ENCODE data around the gene PCNX2. TPM values are rescaled to one million over a fixed set of nuclear protein-coding genes. Genes with fewer than 3 reads are reported as not detected.
A peak's percentile ranks its signal among the peaks of the same experiment; 100 is the strongest.

PCNX2 gene
- total and polyA plus RNA-seq, 7 donors = 1.8 to 13.8 (median 5.1) TPM

- no peaks in the 10 kb centered on the region for H3K27me3 ChIP-seq
- no peaks in the 10 kb centered on the region for H3K36me3 ChIP-seq
- TF ChIP-seq POLR2A (IDR thresholded peaks at IDR 0.05) (no peak), EP300 (IDR thresholded peaks at IDR 0.05) (no peak), CTCF (IDR thresholded peaks at IDR 0.05) (peak in 1 of 4 experiments; percentile 12), POLR2AphosphoS5 (IDR thresholded peaks at IDR 0.05) (no peak)
- DNase-seq = no peak
- H3K4me3 ChIP-seq = no peak overlapping the region
- H3K9me3 ChIP-seq = no peaks in the 10 kb centered on the region
- intact Hi-C loops (cut with DNase I) = no loop called here
- peaks cover 0 to 23% (median 5%) of the 10 kb centered on the region in 4 donors for H3K4me1 ChIP-seq
- WGBS, 2 donors = 49 to 78% methylated on average over 9 of the region's 9 CpGs
- H3K27ac ChIP-seq = no peak overlapping the region
Measured at GRCh38 chr1:233238884-233239431, 56.6 kb downstream of the PCNX2 start.

GRCh38 chr1:233237647-233238046, 57.9 kb downstream of the PCNX2 start:
- no peaks in the 10 kb centered on the region for H3K27me3 ChIP-seq
- no peak overlapping the region for H3K4me3 ChIP-seq
- 89 to 90% methylated on average over 3 of the region's 3 CpGs for WGBS, 2 donors
- H3K27ac ChIP-seq = no peak overlapping the region
- peaks cover 0 to 20% (median 2%) of the 10 kb centered on the region in 4 donors for H3K4me1 ChIP-seq
- TF ChIP-seq POLR2AphosphoS5 (IDR thresholded peaks at IDR 0.05) = no peak
- TF ChIP-seq POLR2A (IDR thresholded peaks at IDR 0.05) = no peak
- no peak for TF ChIP-seq CTCF (IDR thresholded peaks at IDR 0.05)
- TF ChIP-seq EP300 (IDR thresholded peaks at IDR 0.05) = no peak
- intact Hi-C loops (cut with DNase I) = no loop called here
- no peaks in the 10 kb centered on the region for H3K36me3 ChIP-seq
- H3K9me3 ChIP-seq = no peaks in the 10 kb centered on the region
- DNase-seq = no peak

- intact Hi-C loops (cut with DNase I) = no loop called here
- no peaks in the 10 kb centered on the region for H3K9me3 ChIP-seq
- no peaks in the 10 kb centered on the region for H3K4me1 ChIP-seq
- DNase-seq = no peak
- no peaks in the 10 kb centered on the region for H3K36me3 ChIP-seq
- H3K27me3 ChIP-seq = no peaks in the 10 kb centered on the region
- no peak overlapping the region for H3K27ac ChIP-seq
- WGBS, 2 donors = 84 to 88% methylated on average over 5 of the region's 5 CpGs
- TF ChIP-seq POLR2AphosphoS5 (IDR thresholded peaks at IDR 0.05) (no peak), EP300 (IDR thresholded peaks at IDR 0.05) (no peak), CTCF (IDR thresholded peaks at IDR 0.05) (no peak), POLR2A (IDR thresholded peaks at IDR 0.05) (no peak)
- H3K4me3 ChIP-seq = no peak overlapping the region
Measured at GRCh38 chr1:233233508-233234040, 62.0 kb downstream of the PCNX2 start.

- intact Hi-C loops (cut with DNase I) = no loop called here
- Histone ChIP-seq H3K27ac (no peak overlapping the region), H3K4me1 (no peaks in the 10 kb centered on the region), H3K36me3 (no peaks in the 10 kb centered on the region), H3K9me3 (no peaks in the 10 kb centered on the region), H3K27me3 (no peaks in the 10 kb centered on the region), H3K4me3 (no peak overlapping the region)
- TF ChIP-seq EP300 (IDR thresholded peaks at IDR 0.05) = no peak
- TF ChIP-seq CTCF (IDR thresholded peaks at IDR 0.05) = no peak
- no peak for TF ChIP-seq POLR2AphosphoS5 (IDR thresholded peaks at IDR 0.05)
- TF ChIP-seq POLR2A (IDR thresholded peaks at IDR 0.05) = no peak
- WGBS, 2 donors = 95 to 96% methylated on average over 2 of the region's 2 CpGs
- no peak for DNase-seq
Measured at GRCh38 chr1:233230011-233230410, 65.5 kb downstream of the PCNX2 start.

GRCh38 chr1:233229288-233229687, 66.2 kb downstream of the PCNX2 start:
- intact Hi-C loops (cut with DNase I) = no loop called here
- WGBS, 2 donors = 82 to 93% methylated on average over 3 of the region's 3 CpGs
- Histone ChIP-seq H3K27me3 (no peaks in the 10 kb centered on the region), H3K9me3 (no peaks in the 10 kb centered on the region), H3K36me3 (no peaks in the 10 kb centered on the region), H3K4me3 (no peak overlapping the region), H3K27ac (no peak overlapping the region), H3K4me1 (no peaks in the 10 kb centered on the region)
- TF ChIP-seq POLR2A (IDR thresholded peaks at IDR 0.05) (no peak), EP300 (IDR thresholded peaks at IDR 0.05) (no peak), CTCF (IDR thresholded peaks at IDR 0.05) (no peak), POLR2AphosphoS5 (IDR thresholded peaks at IDR 0.05) (no peak)
- no peak for DNase-seq

Measured in sigmoid colon (tissue), 7 donors.